Activated CD4-positive, alpha-beta memory T cell treated with anti-CD3 and anti-CD28 coated beads, Interleukin-2, amount 10 ng/mL, durations not matched to agents 7 days and 5 days (primary cell): ENCODE measurements around the gene TAS2R60. TPM values are rescaled to one million over a fixed set of nuclear protein-coding genes. Genes with fewer than 3 reads are reported as not detected.

Experiments
- CTCF ChIA-PET: fragments of 350-600 bp; sonication (Branson Sonifier 250); formaldehyde crosslinking; loops from one replicate; lab custom pipeline; 2021; ENCODE audit warnings: antibody characterized with exemption, inconsistent platforms; lab: Charles Lee
- POLR2A ChIA-PET: fragments of 350-600 bp; sonication (Branson Sonifier 250); formaldehyde crosslinking; loops from one replicate; lab custom pipeline; 2021; ENCODE audit warnings: antibody characterized with exemption; lab: Charles Lee
- DNase-seq: peaks from one replicate; pipeline ENCODE4 v3.0.0-alpha.2; 2020
- H3K27ac Mint-ChIP-seq: one replicate; pipeline ENCODE4 v1.8.0; 2021; ENCODE audit warnings: mild to moderate bottlenecking, mixed read lengths
- H3K27me3 Mint-ChIP-seq: one replicate; pipeline ENCODE4 v1.8.0; 2021; ENCODE audit warnings: mixed read lengths
- H3K36me3 Mint-ChIP-seq: one replicate; pipeline ENCODE4 v1.8.0; 2021; ENCODE audit warnings: low read depth, mixed read lengths
- H3K4me1 Mint-ChIP-seq: one replicate; pipeline ENCODE4 v1.8.0; 2021; ENCODE audit warnings: mixed read lengths
- H3K4me3 Mint-ChIP-seq: one replicate; pipeline ENCODE4 v1.8.0; 2021; ENCODE audit warnings: mild to moderate bottlenecking, mixed read lengths
- H3K9me3 Mint-ChIP-seq: one replicate; pipeline ENCODE4 v1.8.0; 2021; ENCODE audit warnings: mixed read lengths
- total RNA-seq, 2 experiments: library from RNA; stranded (reverse); gene quantifications; one replicate each; pipeline ENCODE4 v1.2.3, GENCODE V29; 2021

TAS2R60 gene, protein sequence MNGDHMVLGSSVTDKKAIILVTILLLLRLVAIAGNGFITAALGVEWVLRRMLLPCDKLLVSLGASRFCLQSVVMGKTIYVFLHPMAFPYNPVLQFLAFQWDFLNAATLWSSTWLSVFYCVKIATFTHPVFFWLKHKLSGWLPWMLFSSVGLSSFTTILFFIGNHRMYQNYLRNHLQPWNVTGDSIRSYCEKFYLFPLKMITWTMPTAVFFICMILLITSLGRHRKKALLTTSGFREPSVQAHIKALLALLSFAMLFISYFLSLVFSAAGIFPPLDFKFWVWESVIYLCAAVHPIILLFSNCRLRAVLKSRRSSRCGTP
- total RNA-seq: not detected

DNA sequence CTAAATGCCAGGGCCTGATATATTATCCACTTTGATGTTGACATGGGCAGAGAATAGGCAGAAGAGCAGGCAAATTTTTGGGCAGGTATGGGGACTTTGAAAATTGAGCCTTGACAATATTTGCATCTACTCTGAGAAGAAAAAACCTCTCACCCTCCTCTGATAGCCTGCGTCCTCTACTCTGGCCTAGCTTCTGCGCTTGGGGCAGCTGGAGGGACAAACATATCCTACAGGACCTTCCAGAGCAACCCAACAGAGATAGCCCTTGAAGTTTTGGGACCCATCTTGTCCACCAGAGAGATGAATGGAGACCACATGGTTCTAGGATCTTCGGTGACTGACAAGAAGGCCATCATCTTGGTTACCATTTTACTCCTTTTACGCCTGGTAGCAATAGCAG lies at the start of gene TAS2R60:
TSS of gene TAS2R60 (plus strand) at position 301 of the 400 bp plus-strand sequence. CDS start at position 301, 0 bp downstream.
- H3K36me3 Mint-ChIP-seq: no peaks in the 10 kb centered on the region
- H3K4me3 Mint-ChIP-seq: no peak within 1 kb of the TSS
- ChIA-PET POLR2A (no interaction called here), CTCF (interaction anchor here (0.7 kb wide), 1 partner anchor 24 kb away, joined by 3 read pairs; no protein-coding TSS in a partner anchor)
- DNase-seq: no peak
- peaks cover 2% of the 10 kb centered on the region for H3K4me1 Mint-ChIP-seq
- H3K9me3 Mint-ChIP-seq: no peaks in the 10 kb centered on the region
- H3K27ac Mint-ChIP-seq: no peak within 1 kb of the TSS
- no peaks in the 10 kb centered on the region for H3K27me3 Mint-ChIP-seq

DNA sequence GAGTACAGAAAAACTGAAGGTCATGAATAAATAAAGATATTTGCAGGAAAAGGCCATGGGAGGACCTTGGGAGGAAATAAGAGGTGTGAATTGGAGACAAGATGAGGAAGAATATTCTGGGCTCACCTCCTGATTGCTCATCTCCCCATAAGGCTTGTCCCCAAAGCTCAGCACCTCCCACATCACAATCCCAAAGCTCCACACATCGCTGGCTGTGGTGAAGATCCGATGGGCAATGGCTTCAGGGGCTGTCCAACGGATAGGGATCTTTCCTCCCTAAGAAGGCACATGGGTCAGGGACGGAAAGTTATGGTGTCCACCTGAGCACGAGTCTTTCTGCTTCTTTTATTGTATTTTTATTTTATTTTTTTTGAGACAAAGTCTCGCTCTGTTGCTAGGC lies 49.2 kb upstream of the TAS2R60 start:
- CTCF ChIA-PET: interaction anchor here (0.9 kb wide), 1 partner anchor 14 kb away, joined by 7 read pairs; no protein-coding TSS in a partner anchor
- Mint-ChIP-seq H3K27me3 (no peaks in the 10 kb centered on the region), H3K9me3 (no peaks in the 10 kb centered on the region), H3K27ac (no peak overlapping the region), H3K4me3 (no peak overlapping the region), H3K4me1 (peaks cover 21% of the 10 kb centered on the region), H3K36me3 (peaks cover 33% of the 10 kb centered on the region)
- POLR2A ChIA-PET: interaction anchor here (3.4 to 5.6 kb wide), 2 partner anchors 10 to 13 kb away, joined by 13 to 35 read pairs; partner anchors contain the start of gene EPHA1
- DNase-seq: no peak

DNA sequence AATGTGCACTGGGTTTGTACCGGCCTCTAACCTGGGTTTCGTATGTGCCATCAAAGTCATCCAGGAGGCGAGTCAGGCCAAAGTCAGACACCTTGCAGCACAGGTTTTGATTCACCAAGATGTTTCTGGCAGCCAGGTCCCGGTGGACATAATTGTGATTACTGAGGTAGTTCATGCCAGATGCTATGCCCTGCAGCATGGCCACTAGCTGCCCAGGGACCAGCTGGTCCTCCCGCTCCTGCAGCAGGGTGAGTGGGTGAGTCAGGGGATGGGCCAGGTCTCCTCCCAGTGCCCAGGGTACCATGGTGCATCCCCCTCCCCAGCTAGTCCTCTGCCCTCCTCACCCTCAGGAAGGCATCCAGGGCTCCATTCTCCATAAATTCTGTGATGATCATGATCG lies 48.5 kb upstream of the TAS2R60 start:
- Mint-ChIP-seq H3K4me3 (no peak overlapping the region), H3K4me1 (peaks cover 14% of the 10 kb centered on the region), H3K27me3 (no peaks in the 10 kb centered on the region), H3K9me3 (no peaks in the 10 kb centered on the region), H3K36me3 (peaks cover 26% of the 10 kb centered on the region), H3K27ac (no peak overlapping the region)
- no peak for DNase-seq
- ChIA-PET CTCF (no interaction called here), POLR2A (interaction anchor here (1.3 to 5.6 kb wide), 3 partner anchors 10 to 15 kb away, joined by 3 to 35 read pairs (median 13); partner anchors contain the start of gene EPHA1)

DNA sequence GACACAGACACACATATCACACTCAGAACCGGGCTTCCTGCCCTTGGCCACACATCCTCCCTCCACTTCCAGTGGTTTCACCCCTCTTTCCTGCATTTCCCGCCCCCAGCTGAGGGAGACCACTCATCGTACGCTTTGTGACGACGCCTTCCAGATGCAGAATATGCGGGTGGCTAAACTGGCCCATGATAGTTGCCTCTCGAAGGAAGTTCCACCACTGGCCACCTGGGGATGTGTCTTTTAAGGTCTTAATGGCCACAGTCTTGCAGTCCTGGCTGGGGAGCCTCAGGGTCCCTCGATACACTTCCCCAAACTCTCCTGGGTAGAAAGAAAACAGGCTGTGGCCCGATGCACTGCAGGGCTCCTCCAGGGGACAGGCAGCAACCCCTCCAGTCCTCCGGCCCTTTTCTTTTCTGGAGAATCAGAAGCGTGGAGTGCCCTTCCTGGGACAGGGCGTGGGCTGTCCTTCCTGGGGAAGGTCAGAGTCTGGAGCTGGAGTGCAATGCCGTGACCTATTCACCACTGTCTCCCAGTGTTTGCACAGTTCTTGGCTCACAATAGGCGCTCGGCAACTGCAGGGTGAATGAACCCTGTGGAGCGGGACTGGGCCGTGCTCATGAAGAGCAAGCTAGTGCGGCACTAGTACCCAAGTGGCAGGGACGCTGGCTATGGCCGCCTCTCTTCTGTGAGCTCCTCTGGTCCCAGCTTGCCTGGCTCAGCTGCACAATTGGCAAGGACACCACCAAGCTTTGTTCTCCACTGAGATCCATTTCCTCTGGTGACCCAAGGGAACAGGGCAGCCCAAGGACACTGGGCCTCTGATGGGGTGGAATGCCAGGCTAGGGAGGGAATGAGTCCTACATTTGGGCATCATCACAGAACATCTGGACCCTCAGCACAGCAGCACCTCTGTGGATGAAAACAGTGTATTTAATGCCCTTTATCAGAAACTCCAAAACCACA lies 47.8 kb upstream of the TAS2R60 start:
- no peak overlapping the region for H3K4me3 Mint-ChIP-seq
- H3K36me3 Mint-ChIP-seq: peaks cover 19% of the 10 kb centered on the region
- no peaks in the 10 kb centered on the region for H3K9me3 Mint-ChIP-seq
- ChIA-PET CTCF (interaction anchor here (1.0 kb wide), 1 partner anchor 10 kb away, joined by 3 read pairs; no protein-coding TSS in a partner anchor), POLR2A (interaction anchor here (1.3 to 5.6 kb wide), 4 partner anchors 10 to 15 kb away, joined by 3 to 35 read pairs (median 10); partner anchors contain the start of gene EPHA1)
- H3K27ac Mint-ChIP-seq: no peak overlapping the region
- no peak for DNase-seq
- peaks cover 9% of the 10 kb centered on the region for H3K4me1 Mint-ChIP-seq
- no peaks in the 10 kb centered on the region for H3K27me3 Mint-ChIP-seq

DNA sequence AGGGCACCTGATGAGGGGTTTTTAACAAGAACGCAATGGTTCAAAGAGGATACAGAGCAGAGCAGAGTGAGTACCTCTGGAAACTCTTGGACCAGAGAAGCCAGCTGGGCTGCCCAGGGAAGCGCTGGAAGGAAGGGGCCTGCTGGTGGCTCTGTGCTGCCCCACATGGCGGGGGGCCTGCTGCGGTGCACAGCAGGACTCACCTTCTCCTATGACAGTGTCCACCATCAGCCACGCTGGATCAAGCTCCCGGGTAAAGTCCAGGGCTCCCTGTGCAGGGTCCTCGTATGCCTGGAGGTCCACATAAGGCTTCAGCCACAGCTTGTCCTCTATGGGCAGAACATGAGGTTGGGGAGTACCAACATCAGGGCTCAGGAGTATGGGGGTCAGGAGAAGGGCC lies 47.1 kb upstream of the TAS2R60 start:
- Mint-ChIP-seq H3K27me3 (no peaks in the 10 kb centered on the region), H3K4me1 (peaks cover 9% of the 10 kb centered on the region), H3K36me3 (peaks cover 16% of the 10 kb centered on the region), H3K9me3 (no peaks in the 10 kb centered on the region), H3K4me3 (no peak overlapping the region), H3K27ac (no peak overlapping the region)
- no peak for DNase-seq
- ChIA-PET POLR2A (interaction anchor here (1.3 to 5.6 kb wide), 2 partner anchors 11 kb away, joined by 6 to 35 read pairs; partner anchors contain the start of gene EPHA1), CTCF (interaction anchor here (1.0 kb wide), 1 partner anchor 9 kb away, joined by 3 read pairs; no protein-coding TSS in a partner anchor)

DNA sequence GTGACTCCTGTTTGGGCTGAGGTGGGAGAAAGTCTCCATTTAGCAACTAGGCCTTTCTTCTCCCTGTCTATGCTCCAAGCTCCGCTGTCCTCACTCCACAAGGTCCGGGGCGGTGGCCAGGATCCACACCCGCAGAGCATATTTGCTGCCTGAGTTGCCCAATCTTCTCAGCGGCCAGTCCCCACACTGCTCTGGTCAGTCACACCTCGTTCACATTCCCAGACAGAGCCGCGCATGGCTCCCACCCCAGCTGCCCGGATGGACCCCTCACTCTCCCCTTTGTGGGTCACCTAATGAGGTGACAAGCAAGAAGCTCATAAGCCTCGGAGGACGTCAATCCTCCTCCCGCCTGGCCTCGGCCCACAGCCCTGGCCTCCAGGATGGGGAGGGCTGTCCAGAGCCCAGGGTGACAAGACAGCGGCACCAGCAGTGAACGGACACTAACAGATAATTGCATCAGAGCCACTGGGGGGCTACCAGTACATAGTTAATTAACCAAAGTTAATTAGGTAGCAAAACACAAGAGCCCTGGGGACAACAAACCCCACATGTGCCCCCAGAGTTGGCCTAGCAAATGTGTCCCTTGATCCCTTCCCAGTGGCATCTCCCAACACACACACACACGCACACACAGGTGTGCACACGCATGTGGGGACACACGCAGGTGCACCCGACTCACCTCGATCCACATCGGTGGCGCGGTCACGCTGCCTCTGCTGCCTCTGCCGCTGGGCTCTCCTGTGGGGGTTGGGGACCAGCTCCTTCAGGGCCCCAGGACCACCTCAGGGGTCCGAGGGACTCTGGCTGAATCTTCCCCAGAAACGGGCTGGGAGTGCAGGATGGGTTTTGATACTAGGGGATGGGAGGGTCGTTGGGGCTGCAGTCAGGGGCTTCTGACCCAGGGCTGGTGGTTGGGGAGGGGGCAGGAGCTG lies 46.4 kb upstream of the TAS2R60 start:
- peaks cover 10% of the 10 kb centered on the region for H3K36me3 Mint-ChIP-seq
- H3K4me3 Mint-ChIP-seq: no peak overlapping the region
- H3K27ac Mint-ChIP-seq: no peak overlapping the region
- DNase-seq: no peak
- H3K9me3 Mint-ChIP-seq: no peaks in the 10 kb centered on the region
- H3K27me3 Mint-ChIP-seq: no peaks in the 10 kb centered on the region
- H3K4me1 Mint-ChIP-seq: peaks cover 9% of the 10 kb centered on the region
- CTCF ChIA-PET: interaction anchor here (1.0 kb wide), 1 partner anchor 9 kb away, joined by 3 read pairs; no protein-coding TSS in a partner anchor
- POLR2A ChIA-PET: interaction anchor here (0.6 to 5.6 kb wide), 3 partner anchors 10 to 108 kb away, joined by 3 to 35 read pairs (median 6); partner anchors contain the start of genes CASP2 and EPHA1

DNA sequence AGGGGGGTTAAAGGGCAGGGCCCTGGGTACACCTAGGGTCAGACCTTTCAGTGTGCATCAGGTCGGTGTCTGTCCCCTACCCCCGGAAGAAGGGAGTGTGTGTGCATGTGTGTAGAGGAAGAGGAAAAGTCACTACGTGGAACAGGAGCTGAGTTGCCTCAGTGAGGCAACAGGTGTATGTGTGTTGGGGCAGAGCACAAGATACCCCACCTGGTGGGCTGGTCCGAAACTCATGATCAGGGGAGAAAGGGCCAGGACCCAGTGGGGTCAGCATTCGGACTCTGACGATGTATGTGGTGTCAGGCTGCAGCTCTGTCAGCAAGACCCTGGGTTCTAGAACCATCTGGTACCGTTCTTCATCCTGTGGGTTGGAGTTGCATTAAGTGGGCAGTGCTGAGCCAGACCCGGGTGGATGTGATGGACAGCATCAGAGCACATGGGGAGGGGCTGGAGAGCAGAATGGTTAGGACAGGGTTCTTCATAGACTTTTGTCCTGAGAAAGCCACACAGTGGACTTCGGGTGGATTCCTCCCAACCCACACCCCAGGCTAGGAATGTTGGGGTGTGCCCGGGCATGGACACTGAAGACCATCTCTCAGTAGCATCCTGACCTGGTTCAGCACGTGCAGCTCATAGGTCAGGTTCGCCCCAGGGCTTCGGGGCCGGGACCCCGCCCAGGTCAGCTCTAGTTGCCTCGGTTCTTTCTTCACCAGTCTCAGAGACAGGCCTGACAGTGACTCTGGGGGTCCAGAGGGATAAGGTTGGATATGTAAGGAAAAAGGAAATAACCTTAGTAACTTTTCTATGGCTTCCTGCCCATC lies 45.3 kb upstream of the TAS2R60 start:
- Mint-ChIP-seq H3K4me3 (no peak overlapping the region), H3K27ac (no peak overlapping the region), H3K9me3 (no peaks in the 10 kb centered on the region), H3K36me3 (peaks cover 2% of the 10 kb centered on the region), H3K27me3 (no peaks in the 10 kb centered on the region), H3K4me1 (peaks cover 9% of the 10 kb centered on the region)
- ChIA-PET POLR2A (interaction anchor here (0.6 kb wide), 1 partner anchor 110 kb away, joined by 3 read pairs; the partner anchor contains the start of gene CASP2), CTCF (no interaction called here)
- DNase-seq: no peak

DNA sequence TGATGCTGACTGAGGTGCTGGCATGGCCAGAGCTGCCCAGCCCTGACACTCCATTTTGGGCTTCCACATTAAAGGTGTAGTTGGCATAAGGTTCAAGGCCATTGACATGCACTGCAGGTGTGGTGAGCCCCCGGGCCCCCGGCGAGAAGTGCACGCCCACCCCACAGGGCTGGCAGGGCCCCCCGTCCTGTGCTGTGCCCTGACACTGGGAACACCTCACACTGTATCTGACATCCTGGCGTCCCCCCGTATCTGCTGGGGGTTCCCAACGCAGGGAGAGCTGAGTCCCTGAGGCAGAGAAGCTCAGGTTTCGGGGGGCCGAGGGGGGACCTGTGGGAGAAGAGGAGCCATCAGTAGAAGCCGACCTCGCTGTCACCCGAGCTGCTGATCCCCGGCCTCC lies 44.6 kb upstream of the TAS2R60 start:
- H3K36me3 Mint-ChIP-seq: no peaks in the 10 kb centered on the region
- H3K9me3 Mint-ChIP-seq: no peaks in the 10 kb centered on the region
- H3K27ac Mint-ChIP-seq: no peak overlapping the region
- H3K4me1 Mint-ChIP-seq: peaks cover 9% of the 10 kb centered on the region
- H3K4me3 Mint-ChIP-seq: no peak overlapping the region
- ChIA-PET CTCF (no interaction called here), POLR2A (no interaction called here)
- H3K27me3 Mint-ChIP-seq: no peaks in the 10 kb centered on the region
- no peak for DNase-seq

DNA sequence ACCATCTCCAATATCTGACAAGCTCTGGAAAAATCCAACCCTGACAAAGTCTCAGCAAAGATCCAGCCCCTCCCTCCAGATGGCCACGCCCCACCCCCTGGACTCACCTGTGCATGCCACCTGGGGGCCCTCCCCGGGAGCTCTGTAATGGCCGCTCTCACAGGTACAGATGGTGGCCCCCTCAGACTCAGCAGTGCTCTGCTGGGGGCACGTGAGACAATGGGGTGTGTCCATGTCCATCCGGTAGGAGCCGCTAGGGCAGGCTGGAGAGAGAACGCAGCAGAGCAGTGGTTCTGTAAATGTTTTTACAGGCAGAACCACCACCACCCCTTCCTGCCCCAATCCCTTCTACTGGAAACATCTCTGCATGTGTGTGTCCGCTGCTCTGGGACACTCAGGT lies 44.1 kb upstream of the TAS2R60 start:
- Mint-ChIP-seq H3K27me3 (no peaks in the 10 kb centered on the region), H3K36me3 (no peaks in the 10 kb centered on the region), H3K27ac (no peak overlapping the region), H3K9me3 (no peaks in the 10 kb centered on the region), H3K4me3 (no peak overlapping the region), H3K4me1 (peaks cover 9% of the 10 kb centered on the region)
- DNase-seq: no peak
- CTCF ChIA-PET: no interaction called here
- POLR2A ChIA-PET: no interaction called here

DNA sequence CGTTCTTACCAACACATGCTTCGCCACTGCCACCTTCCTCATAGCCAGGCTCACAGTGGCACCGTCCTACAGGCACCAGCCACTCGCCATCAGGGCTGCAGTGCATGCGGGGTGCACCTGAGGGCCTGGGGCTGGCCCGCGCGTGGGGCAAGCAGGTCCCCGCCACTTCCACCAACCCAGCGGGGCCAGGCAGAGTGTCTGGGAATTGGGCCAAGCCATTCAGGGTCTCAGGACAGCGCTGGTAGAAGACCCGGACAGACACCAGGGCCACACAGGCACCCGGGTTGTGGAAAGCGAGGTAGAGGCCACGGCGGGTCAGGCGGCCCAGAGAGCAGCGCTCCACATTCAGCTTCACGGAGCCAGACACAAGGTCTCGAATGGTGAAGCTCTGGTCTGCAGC lies 43.6 kb upstream of the TAS2R60 start:
- Mint-ChIP-seq H3K27me3 (no peaks in the 10 kb centered on the region), H3K4me1 (peaks cover 8% of the 10 kb centered on the region), H3K27ac (no peak overlapping the region), H3K36me3 (no peaks in the 10 kb centered on the region), H3K9me3 (no peaks in the 10 kb centered on the region), H3K4me3 (no peak overlapping the region)
- ChIA-PET POLR2A (no interaction called here), CTCF (no interaction called here)
- no peak for DNase-seq

DNA sequence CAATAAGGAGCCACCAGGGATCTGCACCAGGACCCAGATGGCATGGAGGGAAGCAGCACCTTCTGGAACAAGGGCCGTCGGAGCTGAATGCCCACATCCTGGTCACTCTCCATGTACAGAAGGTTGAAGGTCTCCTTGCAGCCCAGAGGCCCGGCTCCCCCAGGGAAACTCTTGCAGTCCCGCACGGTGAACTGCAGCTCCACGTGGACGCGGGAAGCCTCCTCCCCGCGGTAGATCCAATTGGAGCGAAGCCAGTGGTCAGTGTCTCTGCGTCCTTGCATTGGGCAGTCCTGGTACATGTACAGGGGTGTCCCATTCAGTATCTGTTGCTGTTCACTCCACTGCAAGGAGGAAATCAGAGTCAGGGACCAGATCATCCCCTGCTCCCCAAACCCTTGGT lies 42.0 kb upstream of the TAS2R60 start:
- CTCF ChIA-PET: interaction anchor here (0.8 to 3.3 kb wide), 3 partner anchors 14 to 161 kb away, joined by 3 to 13 read pairs (median 7); no protein-coding TSS in a partner anchor
- Mint-ChIP-seq H3K4me1 (no peaks in the 10 kb centered on the region), H3K36me3 (no peaks in the 10 kb centered on the region), H3K27ac (no peak overlapping the region), H3K4me3 (no peak overlapping the region), H3K9me3 (no peaks in the 10 kb centered on the region), H3K27me3 (no peaks in the 10 kb centered on the region)
- DNase-seq: no peak
- POLR2A ChIA-PET: no interaction called here
